ENCODE measurements around the gene ATE1. TPM values are rescaled to one million over a fixed set of nuclear protein-coding genes. Genes with fewer than 3 reads are reported as not detected.

The ATE1 gene
- total and polyA plus RNA-seq, 9 donors = 8.9 to 36.6 (median 31.2) TPM

DNA sequence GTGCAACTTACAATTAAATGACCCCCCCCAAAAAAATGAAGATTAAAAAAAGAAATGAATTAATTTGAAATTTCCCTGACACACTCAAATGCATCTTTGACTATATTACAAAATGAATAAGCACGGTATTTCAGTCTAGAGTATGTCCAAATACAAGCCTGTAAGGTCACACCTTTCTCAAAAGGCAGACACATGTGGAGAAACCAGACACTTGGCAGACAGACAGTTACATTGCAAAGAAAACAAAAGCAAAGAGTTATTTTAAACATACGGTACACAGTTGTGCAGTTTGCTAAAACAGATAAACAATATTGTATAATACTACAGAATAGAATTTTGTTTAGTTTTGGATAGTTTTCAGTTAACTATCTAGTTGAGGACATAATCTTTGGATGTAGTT, 153.0 kb downstream of the ATE1 start:
- Histone ChIP-seq H3K4me3 (no peak overlapping the region), H3K27me3 (no peaks in the 10 kb centered on the region), H3K4me1 (ENCODE audit: insufficient read depth) (peaks cover 2% of the 10 kb centered on the region), H3K27ac (no peak overlapping the region), H3K36me3 (no peaks in the 10 kb centered on the region), H3K9me3 (no peaks in the 10 kb centered on the region)
- WGBS, 3 donors = 19 to 34% (median 23%) methylated on average over 2 of the region's 2 CpGs
- intact Hi-C loops (cut with DNase I) = no loop called here
- DNase-seq = no peak
- TF ChIP-seq EP300 (IDR thresholded peaks at IDR 0.05) = no peak
- no peak for TF ChIP-seq POLR2A (IDR thresholded peaks at IDR 0.05)
- no peak for TF ChIP-seq CTCF (IDR thresholded peaks at IDR 0.05)

GRCh38 chr10:121774404-121774803, 153.4 kb downstream of the ATE1 start:
- no peak for TF ChIP-seq POLR2A (IDR thresholded peaks at IDR 0.05)
- no peak for TF ChIP-seq EP300 (IDR thresholded peaks at IDR 0.05)
- TF ChIP-seq CTCF (IDR thresholded peaks at IDR 0.05) = no peak
- Histone ChIP-seq H3K9me3 (no peaks in the 10 kb centered on the region), H3K27me3 (no peaks in the 10 kb centered on the region), H3K27ac (no peak overlapping the region), H3K4me3 (no peak overlapping the region), H3K36me3 (no peaks in the 10 kb centered on the region), H3K4me1 (ENCODE audit: insufficient read depth) (peaks cover 2% of the 10 kb centered on the region)
- DNase-seq = no peak
- WGBS, 3 donors = 49 to 57% (median 53%) methylated on average over 3 of the region's 3 CpGs
- intact Hi-C loops (cut with DNase I) = no loop called here

DNA sequence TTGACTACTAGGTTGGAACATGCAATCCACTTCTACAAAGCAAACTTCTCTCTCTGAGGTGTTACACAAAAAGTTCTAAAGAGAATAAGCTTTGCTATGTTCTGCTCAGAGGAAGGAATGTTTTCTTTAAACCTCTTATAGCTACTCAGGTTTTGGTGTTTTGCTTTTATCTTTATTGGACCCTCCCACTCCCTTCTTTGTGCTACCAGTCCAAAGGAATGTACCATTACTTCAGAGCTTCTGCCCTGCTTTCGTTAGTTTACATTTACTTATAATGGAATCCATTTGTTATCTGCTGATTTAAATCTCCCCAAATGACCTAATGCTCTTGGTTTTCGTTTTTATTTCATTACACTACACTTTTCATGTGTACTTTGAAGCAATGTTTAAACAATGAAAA, 154.9 kb downstream of the ATE1 start:
- WGBS, 3 donors = 61 to 73% (median 62%) methylated on average over 2 of the region's 2 CpGs
- Histone ChIP-seq H3K4me1 (ENCODE audit: insufficient read depth) (peaks cover 2% of the 10 kb centered on the region), H3K9me3 (no peaks in the 10 kb centered on the region), H3K27me3 (no peaks in the 10 kb centered on the region), H3K36me3 (no peaks in the 10 kb centered on the region), H3K27ac (no peak overlapping the region), H3K4me3 (no peak overlapping the region)
- DNase-seq = no peak
- intact Hi-C loops (cut with DNase I) = no loop called here
- TF ChIP-seq EP300 (IDR thresholded peaks at IDR 0.05) = no peak
- TF ChIP-seq CTCF (IDR thresholded peaks at IDR 0.05) = no peak
- TF ChIP-seq POLR2A (IDR thresholded peaks at IDR 0.05) = no peak

- H3K36me3 ChIP-seq = no peaks in the 10 kb centered on the region
- H3K4me3 ChIP-seq = no peak overlapping the region
- peaks cover 2% of the 10 kb centered on the region for H3K4me1 ChIP-seq (ENCODE audit: insufficient read depth)
- 91 to 96% (median 93%) methylated on average over 6 of the region's 6 CpGs for WGBS, 3 donors
- no peaks in the 10 kb centered on the region for H3K27me3 ChIP-seq
- intact Hi-C loops (cut with DNase I) = no loop called here
- TF ChIP-seq EP300 (IDR thresholded peaks at IDR 0.05) (no peak), CTCF (IDR thresholded peaks at IDR 0.05) (no peak), POLR2A (IDR thresholded peaks at IDR 0.05) (no peak)
- no peak overlapping the region for H3K27ac ChIP-seq
- H3K9me3 ChIP-seq = no peaks in the 10 kb centered on the region
- no peak for DNase-seq
Measured at GRCh38 chr10:121772406-121772805, 155.4 kb downstream of the ATE1 start.

DNA sequence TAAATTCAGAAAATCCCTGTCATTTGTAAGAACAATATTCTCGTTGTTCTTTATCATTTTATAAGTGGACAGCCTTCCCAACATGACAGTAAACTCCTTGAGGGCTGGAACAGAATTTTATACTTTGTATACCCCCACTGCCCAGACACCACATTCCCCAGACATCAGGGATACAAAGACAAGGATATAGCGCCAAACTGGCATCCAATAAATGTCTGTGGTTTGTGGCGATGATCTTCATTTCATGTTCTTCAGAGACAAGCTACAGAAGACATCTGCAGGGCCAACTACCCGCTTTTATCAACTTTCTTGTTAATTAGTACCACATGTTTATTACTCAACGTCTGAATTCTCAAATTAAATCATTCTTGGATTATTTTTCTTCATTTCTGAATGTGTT, 155.9 kb downstream of the ATE1 start:
- intact Hi-C loops (cut with DNase I) = no loop called here
- Histone ChIP-seq H3K4me3 (no peak overlapping the region), H3K9me3 (no peaks in the 10 kb centered on the region), H3K4me1 (ENCODE audit: insufficient read depth) (peaks cover 2% of the 10 kb centered on the region), H3K27ac (no peak overlapping the region), H3K36me3 (no peaks in the 10 kb centered on the region), H3K27me3 (no peaks in the 10 kb centered on the region)
- WGBS, 3 donors = 62 to 67% (median 62%) methylated on average over 5 of the region's 5 CpGs
- no peak for DNase-seq
- no peak for TF ChIP-seq EP300 (IDR thresholded peaks at IDR 0.05)
- TF ChIP-seq POLR2A (IDR thresholded peaks at IDR 0.05) = no peak
- TF ChIP-seq CTCF (IDR thresholded peaks at IDR 0.05) = no peak
